HG02852 (cell line): ENCODE measurements around the gene ROPN1B.

ENCODE experiments used
- ATAC-seq: cut with Tn5 transposase; IDR thresholded peaks from one replicate; pipeline ENCODE4 v1.9.1; 2021; ENCODE audit warnings: mild to moderate bottlenecking, moderate library complexity; ENCODE audit not compliant: unreplicated experiment

ROPN1B gene

GRCh38 chr3:126026761-126027160 is 57.8 kb downstream of the ROPN1B start:
- no peak for ATAC-seq

GRCh38 chr3:126028096-126028495 is 59.1 kb downstream of the ROPN1B start:
- ATAC-seq, result no peak

- no peak for ATAC-seq
Observed at GRCh38 chr3:126029241-126029640, 60.3 kb downstream of the ROPN1B start.

GRCh38 chr3:126030455-126030854 is 61.5 kb downstream of the ROPN1B start:
- ATAC-seq, result no peak

- ATAC-seq, result no peak
Observed at GRCh38 chr3:126031981-126032471, 63.0 kb downstream of the ROPN1B start.
